T47D (cell line): ENCODE data around the gene CORO7.

Experiments
- DNase-seq, 2 experiments: peaks; one replicate each; pipeline versions ENCODE4 v3.0.0 to v3.0.0-alpha.2; 2011 to 2012; ENCODE audit warnings: low read depth in 1 of 2, low spot score in 1 of 2
- JUND ChIP-seq: IDR thresholded peaks from 2 replicates; pipeline ENCODE4 v1.6.1; 2012; ENCODE audit warnings: low read depth
- in situ Hi-C: cut with HindIII; loops from 2 replicates; pipeline ENCODE4 v1.10.0; 2016; ENCODE audit warnings: low sequenced_read_pairs, low pct_unique_long_range_greater_than_20kb

The CORO7 gene

GRCh38 chr16:4442371-4442770 is 26.0 kb upstream of the CORO7 start:
- in situ Hi-C loops, result no loop called here
- no peak for TF ChIP-seq JUND
- DNase-seq, result no peak

GRCh38 chr16:4437366-4437765 is 21.0 kb upstream of the CORO7 start:
- in situ Hi-C loops, result no loop called here
- TF ChIP-seq JUND, result no peak
- no peak for DNase-seq

GRCh38 chr16:4435337-4436067 is 19.1 kb upstream of the CORO7 start:
- in situ Hi-C loops, result no loop called here
- DNase-seq, result no peak

DNA sequence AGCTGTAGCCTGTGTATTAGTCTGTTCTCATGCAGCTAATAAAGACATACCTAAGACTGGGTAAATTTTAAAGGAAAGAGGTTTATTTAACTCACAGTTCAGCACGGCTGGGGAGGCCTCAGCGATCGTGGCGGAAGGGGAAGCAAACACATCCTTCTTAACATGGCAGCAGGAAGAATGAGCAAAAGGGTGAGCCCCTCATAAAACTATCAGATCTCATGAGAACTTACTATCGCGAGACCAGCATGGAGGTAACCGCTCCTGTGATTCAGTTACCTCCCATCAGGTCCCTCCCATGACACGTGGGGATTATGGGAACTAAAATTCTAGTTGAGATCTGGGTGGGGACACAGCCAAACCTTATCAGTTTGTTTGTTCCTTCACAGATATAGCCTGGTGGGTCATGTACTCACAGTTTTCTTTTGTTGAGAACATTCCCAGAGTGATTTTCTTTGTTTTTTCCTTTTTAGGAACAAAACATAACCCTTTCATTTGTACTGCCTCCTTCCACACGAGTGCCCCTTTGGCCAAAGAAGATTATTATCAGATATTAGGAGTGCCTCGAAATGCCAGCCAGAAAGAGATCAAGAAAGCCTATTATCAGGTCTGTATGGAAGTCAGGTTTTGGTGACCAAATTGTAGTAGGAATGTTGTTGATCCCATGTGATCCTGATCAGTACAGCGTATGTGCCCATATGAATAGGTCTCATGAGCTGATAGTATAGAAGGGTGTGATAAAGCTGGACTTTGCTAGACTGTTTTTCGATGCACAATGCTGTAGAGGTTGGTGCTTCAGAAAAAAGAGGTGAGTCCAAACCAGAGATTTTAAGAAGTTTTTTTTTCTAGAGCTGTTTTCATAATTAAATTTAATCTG is 17.8 kb upstream of the CORO7 start:
- in situ Hi-C loops, result no loop called here
- TF ChIP-seq JUND, result no peak
- no peak for DNase-seq

More at GRCh38 chr16:4435337-4436067, 19.1 kb upstream of the CORO7 start:
- TF ChIP-seq JUND, result no peak

GRCh38 chr16:4433228-4433627 is 16.8 kb upstream of the CORO7 start:
- no peak for TF ChIP-seq JUND
- in situ Hi-C loops, result no loop called here
- no peak for DNase-seq

GRCh38 chr16:4431023-4431422 is 14.6 kb upstream of the CORO7 start:
- DNase-seq, result no peak
- in situ Hi-C loops, result no loop called here
- no peak for TF ChIP-seq JUND

- in situ Hi-C loops, result no loop called here
- no peak for TF ChIP-seq JUND
- DNase-seq, result no peak
Measured at GRCh38 chr16:4428500-4428899, 12.1 kb upstream of the CORO7 start.

GRCh38 chr16:4426722-4427372 is 10.5 kb upstream of the CORO7 start:
- no peak for TF ChIP-seq JUND
- in situ Hi-C loops, result no loop called here
- DNase-seq, result no peak

DNA sequence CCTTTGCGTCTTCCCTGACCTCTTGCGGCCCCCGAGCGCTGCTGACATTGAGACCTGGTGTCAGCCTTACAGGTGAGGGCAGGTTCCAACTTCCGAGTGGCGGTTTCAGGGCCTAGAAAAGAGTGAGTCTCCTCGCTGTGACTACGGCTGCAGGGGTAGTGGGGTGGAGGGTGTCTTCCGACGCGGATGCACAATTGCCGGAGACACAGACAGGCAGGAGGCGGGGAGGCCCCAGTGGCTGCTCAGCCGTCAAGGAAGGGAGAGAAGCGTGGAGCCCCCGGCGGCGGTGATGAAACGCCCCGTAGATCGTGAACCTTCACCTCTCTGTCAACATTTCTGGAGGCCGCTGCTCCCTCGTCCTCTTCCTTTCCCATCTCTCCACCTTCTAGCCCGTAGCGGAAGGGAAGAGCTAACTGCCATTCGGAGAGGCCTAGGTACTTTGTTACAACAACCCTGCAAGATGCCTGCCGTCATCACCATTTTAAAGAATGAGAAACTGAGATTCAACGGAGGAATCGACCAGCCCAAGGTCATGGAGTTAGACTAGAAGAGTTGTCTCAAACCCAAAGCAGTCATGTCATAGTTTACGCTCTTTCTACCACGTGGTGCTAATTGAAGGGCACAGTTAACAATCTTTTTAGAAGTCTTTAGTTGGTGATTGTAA is 9.8 kb upstream of the CORO7 start:
- no peak for TF ChIP-seq JUND
- in situ Hi-C loops, result no loop called here
- DNase-seq, result no peak

GRCh38 chr16:4425378-4426020 is 9.1 kb upstream of the CORO7 start, which contains the start of gene DNAJA3:
Gene DNAJA3, plus strand, starts transcription at chr16:4425868. Its CDS starts 14 bp downstream, at chr16:4425882.
- peak; percentile 95 for DNase-seq
- TF ChIP-seq JUND, result no peak
- in situ Hi-C loops, result no loop called here

- TF ChIP-seq JUND, result no peak
- in situ Hi-C loops, result no loop called here
- no peak for DNase-seq
Measured at GRCh38 chr16:4420505-4421105, 4.2 kb upstream of the CORO7 start.
